Peyer's patch (tissue), 4 donors: ENCODE data around the gene WLS.

Source experiments
- POLR2A ChIP-seq, 2 donors: fragments of 450-650 bp; IDR thresholded peaks; one replicate each; pipeline ENCODE4 v1.5.1; 2017; ENCODE audit warnings: antibody characterized with exemption in 2 of 2, mild to moderate bottlenecking in 2 of 2, moderate library complexity in 2 of 2
- TF ChIP-seq, protein P1 (sequence below), 6 experiments: fragments of 450-650 bp in 4 of 6; fragments of 200-600 bp in 2 of 6; sonication (generic) in 1 of 6; IDR thresholded peaks; one replicate each; pipeline ENCODE4 v1.5.1; 2017 to 2019; ENCODE audit warnings: antibody characterized with exemption in 6 of 6, mild to moderate bottlenecking in 3 of 6, moderate library complexity in 1 of 6

DNA sequence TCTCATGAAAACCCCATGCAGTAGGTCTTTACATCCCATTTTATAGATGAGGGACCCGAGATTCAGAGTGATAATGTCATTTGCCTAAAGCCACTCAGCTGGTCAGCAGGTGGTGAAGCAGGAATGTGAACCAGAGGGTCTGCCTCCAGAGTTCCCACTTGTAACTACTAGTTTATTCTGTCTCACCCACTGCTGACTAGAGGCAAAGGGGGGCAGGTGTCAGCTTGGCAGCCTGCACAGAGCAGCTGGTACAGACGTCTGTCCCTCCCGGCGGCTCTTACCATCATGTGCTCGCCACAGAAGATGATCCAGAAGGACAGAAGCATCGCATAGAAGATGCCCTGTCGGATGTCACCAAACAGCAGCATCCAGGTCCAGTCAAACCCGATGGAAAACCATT is 82.4 kb downstream of the WLS start:
- TF ChIP-seq POLR2A (IDR thresholded peaks at IDR 0.05): no peak
- TF ChIP-seq, protein P1, sequence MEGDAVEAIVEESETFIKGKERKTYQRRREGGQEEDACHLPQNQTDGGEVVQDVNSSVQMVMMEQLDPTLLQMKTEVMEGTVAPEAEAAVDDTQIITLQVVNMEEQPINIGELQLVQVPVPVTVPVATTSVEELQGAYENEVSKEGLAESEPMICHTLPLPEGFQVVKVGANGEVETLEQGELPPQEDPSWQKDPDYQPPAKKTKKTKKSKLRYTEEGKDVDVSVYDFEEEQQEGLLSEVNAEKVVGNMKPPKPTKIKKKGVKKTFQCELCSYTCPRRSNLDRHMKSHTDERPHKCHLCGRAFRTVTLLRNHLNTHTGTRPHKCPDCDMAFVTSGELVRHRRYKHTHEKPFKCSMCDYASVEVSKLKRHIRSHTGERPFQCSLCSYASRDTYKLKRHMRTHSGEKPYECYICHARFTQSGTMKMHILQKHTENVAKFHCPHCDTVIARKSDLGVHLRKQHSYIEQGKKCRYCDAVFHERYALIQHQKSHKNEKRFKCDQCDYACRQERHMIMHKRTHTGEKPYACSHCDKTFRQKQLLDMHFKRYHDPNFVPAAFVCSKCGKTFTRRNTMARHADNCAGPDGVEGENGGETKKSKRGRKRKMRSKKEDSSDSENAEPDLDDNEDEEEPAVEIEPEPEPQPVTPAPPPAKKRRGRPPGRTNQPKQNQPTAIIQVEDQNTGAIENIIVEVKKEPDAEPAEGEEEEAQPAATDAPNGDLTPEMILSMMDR (IDR thresholded peaks at IDR 0.05): no peak
